Body of pancreas (tissue), 4 donors: ENCODE measurements around the gene KRT33A. TPM values are rescaled to one million over a fixed set of nuclear protein-coding genes. Genes with fewer than 3 reads are reported as not detected.

Source experiments
- ATAC-seq: fragments of 150-250 bp; one replicate; pipeline ENCODE4 v1.9.1; 2016
- DNase-seq, 4 donors: peaks; one replicate each; pipeline ENCODE4 v3.0.0-alpha.2; 2019
- H3K27ac ChIP-seq, 4 donors: fragments of 200-600 bp; sonication (generic); 1 replicate in 3 of 4; 2 replicates in 1 of 4; pipeline versions ENCODE4 v1.5.1 to v1.6.1; 2016 to 2019; ENCODE audit warnings: mild to moderate bottlenecking in 1 of 4, mixed read lengths in 1 of 4, moderate library complexity in 1 of 4
- H3K27me3 ChIP-seq, 2 donors: fragments of 200-600 bp; sonication (generic); one replicate each; pipeline ENCODE4 v1.6.0; 2016; ENCODE audit warnings: mild to moderate bottlenecking in 1 of 2
- H3K36me3 ChIP-seq, 2 donors: fragments of 200-600 bp; sonication (generic); replicated peaks in 1 of 2; 2 replicates each; pipeline ENCODE4 v1.5.1; 2016; ENCODE audit warnings: low read depth in 2 of 2; ENCODE audit not compliant: insufficient read depth in 1 of 2
- H3K4me1 ChIP-seq: fragments of 200-600 bp; sonication (generic); one replicate; pipeline ENCODE4 v1.6.0; 2016
- H3K4me3 ChIP-seq, 2 donors: fragments of 200-600 bp; sonication (generic); 1 replicate in 1 of 2; 2 replicates in 1 of 2; pipeline ENCODE4 v1.5.1; 2016 to 2019
- H3K9me3 ChIP-seq, 3 donors: fragments of 200-600 bp; sonication (generic); 1 replicate in 2 of 3; 2 replicates in 1 of 3; pipeline ENCODE4 v1.5.1; 2016
- CTCF ChIP-seq, 7 experiments: fragments of 450-650 bp in 4 of 7; fragments of 200-600 bp in 3 of 7; sonication (generic) in 3 of 7; IDR thresholded peaks; one replicate each; pipeline ENCODE4 v1.5.1; 2016 to 2019; ENCODE audit warnings: antibody characterized with exemption in 7 of 7
- POLR2A ChIP-seq, 3 donors: fragments of 450-650 bp; IDR thresholded peaks; one replicate each; pipeline ENCODE4 v1.6.1; 2016; ENCODE audit warnings: antibody characterized with exemption in 3 of 3, mild to moderate bottlenecking in 2 of 3
- WGBS, 2 donors: methylation state at CpG; one replicate each; pipeline ENCODE4 v1.1.5; 2017; 5-methylcytosine and 5-hydroxymethylcytosine counted together
- intact Hi-C: fragments of 100-400 bp; cut with DNase I; formaldehyde crosslinking; loops from one replicate; pipeline ENCODE4 v1.15.1; 2023
- total RNA-seq, 2 donors: library from RNA; depleted of rRNA; stranded (reverse); fragments of >200 nt; gene quantifications; one replicate each; pipeline ENCODE4 v1.1.0, GENCODE V29; 2016

Gene KRT33A
- total RNA-seq, 2 donors from 2014 or later: not detected

- Histone ChIP-seq H3K4me1 (no peaks in the 10 kb centered on the region), H3K27ac (no peak overlapping the region), H3K9me3 (no peaks in the 10 kb centered on the region), H3K27me3 (no peaks in the 10 kb centered on the region), H3K4me3 (no peak overlapping the region), H3K36me3 (no peaks in the 10 kb centered on the region)
- ATAC-seq (no peak), DNase-seq (no peak)
- WGBS, 2 donors: 39 to 52% methylated on average over 7 of the region's 7 CpGs
- intact Hi-C loops: no loop called here
- TF ChIP-seq POLR2A (IDR thresholded peaks at IDR 0.05) (no peak), CTCF (IDR thresholded peaks at IDR 0.05) (no peak)
Measured at GRCh38 chr17:41331606-41332005, 19.0 kb downstream of the KRT33A start.

GRCh38 chr17:41329279-41329948 lies 21.2 kb downstream of the KRT33A start:
- Histone ChIP-seq H3K27me3 (no peaks in the 10 kb centered on the region), H3K4me1 (no peaks in the 10 kb centered on the region), H3K9me3 (no peaks in the 10 kb centered on the region), H3K36me3 (no peaks in the 10 kb centered on the region), H3K27ac (no peak overlapping the region), H3K4me3 (no peak overlapping the region)
- WGBS, 2 donors: 28 to 44% methylated on average over 8 to 13 of the region's 13 CpGs
- peak; percentile 23 to 41 (median 29) for DNase-seq
- no peak for ATAC-seq
- intact Hi-C loops: no loop called here
- peak in 6 of 7 experiments; percentile 34 to 48 (median 44) for TF ChIP-seq CTCF (IDR thresholded peaks at IDR 0.05)
- no peak for TF ChIP-seq POLR2A (IDR thresholded peaks at IDR 0.05)

- intact Hi-C loops: no loop called here
- TF ChIP-seq CTCF (IDR thresholded peaks at IDR 0.05) (no peak), POLR2A (IDR thresholded peaks at IDR 0.05) (no peak)
- 55 to 68% methylated on average over 5 to 7 of the region's 7 CpGs for WGBS, 2 donors
Measured at GRCh38 chr17:41328207-41328606, 22.4 kb downstream of the KRT33A start.

GRCh38 chr17:41327411-41328120 lies 23.1 kb downstream of the KRT33A start:
- ATAC-seq: no peak
- Histone ChIP-seq H3K36me3 (no peaks in the 10 kb centered on the region), H3K27me3 (no peaks in the 10 kb centered on the region), H3K27ac (no peak overlapping the region), H3K4me1 (no peaks in the 10 kb centered on the region), H3K9me3 (no peaks in the 10 kb centered on the region), H3K4me3 (no peak overlapping the region)
- intact Hi-C loops: no loop called here
- no peak for TF ChIP-seq CTCF (IDR thresholded peaks at IDR 0.05)
- TF ChIP-seq POLR2A (IDR thresholded peaks at IDR 0.05): no peak
- no peak for DNase-seq
- WGBS, 2 donors: 68 to 84% methylated on average over 3 to 8 of the region's 8 CpGs

More at GRCh38 chr17:41328207-41328606, 22.4 kb downstream of the KRT33A start:
- DNase-seq: no peak
- Histone ChIP-seq H3K36me3 (no peaks in the 10 kb centered on the region), H3K27me3 (no peaks in the 10 kb centered on the region), H3K9me3 (no peaks in the 10 kb centered on the region), H3K27ac (no peak overlapping the region), H3K4me3 (no peak overlapping the region), H3K4me1 (no peaks in the 10 kb centered on the region)
- no peak for ATAC-seq
